NCI-H1694 treated with DMSO at 0.1 percent for 48 hours (cell line): Measurements from ENCODE around the gene MYD88.

Source experiments
- DNase-seq: peaks from one replicate; lab custom pipeline; 2025; lab: John Stamatoyannopoulos, UW

The MYD88 gene

GRCh38 chr3:38138349-38139190 is at the start of gene MYD88:
Gene MYD88 (plus strand): TSS chr3:38138661. CDS start chr3:38138701, 40 bp downstream.
- DNase-seq = no peak

GRCh38 chr3:38089163-38089562 is 49.3 kb upstream of the MYD88 start:
- DNase-seq = no peak

- DNase-seq = no peak
These were observed 48.0 kb upstream of the MYD88 start for GRCh38 chr3:38090453-38090852.

DNA sequence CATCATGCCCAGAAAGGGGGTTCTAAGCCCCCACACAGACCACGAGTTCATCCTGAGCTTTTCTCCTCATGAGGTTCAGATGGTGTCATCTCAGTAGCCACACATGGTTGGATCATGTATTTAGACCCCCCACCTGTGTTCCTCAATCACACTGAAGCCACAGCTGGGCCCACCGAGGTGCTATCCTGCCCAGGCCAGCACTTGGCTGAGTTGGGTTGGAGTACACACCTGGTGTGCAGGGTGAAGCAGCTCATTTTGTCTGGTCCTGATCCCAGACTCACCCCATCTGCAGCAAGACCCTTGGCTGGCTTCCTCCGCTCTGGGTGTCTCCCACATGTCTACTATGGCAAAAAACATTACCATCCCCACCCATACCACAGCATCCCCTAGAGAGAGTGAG is 43.5 kb upstream of the MYD88 start:
- DNase-seq = no peak

DNA sequence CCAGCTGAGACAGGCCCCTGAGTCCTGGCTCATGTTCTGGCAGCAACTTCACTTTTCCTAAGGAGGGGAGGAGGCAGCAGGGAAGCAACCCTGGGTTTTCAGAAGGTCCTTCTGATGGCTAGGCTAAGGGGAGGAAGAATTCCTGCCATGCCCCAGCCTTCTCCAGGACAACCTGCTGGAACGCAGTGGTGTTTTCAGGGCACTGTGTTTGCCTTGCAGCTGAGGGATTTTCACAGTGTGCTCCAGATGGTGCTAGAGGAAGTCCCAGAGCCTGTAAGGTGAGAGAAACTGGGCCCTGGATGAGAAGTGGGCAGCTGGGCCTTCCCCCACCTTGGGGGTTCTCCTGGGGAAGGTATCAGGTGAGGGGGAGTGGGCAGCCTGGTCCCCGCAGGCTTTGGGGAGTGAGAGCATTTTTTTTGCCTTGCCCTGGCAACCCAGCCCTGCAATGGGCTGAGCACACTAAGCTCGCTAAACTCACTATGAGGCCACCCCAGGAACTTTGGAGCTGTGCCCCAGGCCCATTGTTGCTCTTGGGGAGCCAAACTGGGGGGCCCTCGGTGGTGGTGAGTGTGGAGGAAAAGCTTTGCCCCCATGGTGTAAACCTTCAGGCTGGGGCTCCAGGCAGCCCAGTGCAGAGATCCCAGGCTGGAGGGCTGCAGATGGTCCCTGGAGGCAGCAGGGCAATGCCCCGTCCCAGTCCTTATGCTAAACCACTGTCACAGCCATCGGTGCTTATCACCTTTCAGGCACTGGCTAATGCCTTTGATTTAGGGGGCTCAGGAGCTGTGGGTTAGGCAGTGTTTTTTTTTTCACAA is 42.6 kb upstream of the MYD88 start:
- no peak for DNase-seq

GRCh38 chr3:38097446-38098375 is 40.8 kb upstream of the MYD88 start:
- no peak for DNase-seq

DNA sequence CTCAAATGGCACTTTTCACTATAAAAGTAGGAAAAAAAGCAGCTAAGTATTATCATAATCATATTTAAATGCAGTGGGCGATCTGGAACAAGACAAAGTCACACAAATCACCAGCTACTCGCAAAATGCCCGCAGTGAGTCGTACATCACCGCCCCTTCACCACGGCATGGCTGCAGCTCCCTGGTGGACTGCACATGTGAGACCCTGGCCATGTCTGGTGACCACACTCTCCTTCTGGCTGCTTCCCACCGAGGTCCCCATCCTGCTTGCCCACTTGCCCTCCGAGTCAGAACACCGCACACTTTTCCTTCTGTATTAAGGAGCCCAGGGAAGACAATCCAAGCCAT is 40.1 kb upstream of the MYD88 start:
- no peak for DNase-seq

GRCh38 chr3:38099518-38099917 is 38.9 kb upstream of the MYD88 start:
- no peak for DNase-seq

- no peak for DNase-seq
These were observed 38.0 kb upstream of the MYD88 start for GRCh38 chr3:38100498-38100897.

DNA sequence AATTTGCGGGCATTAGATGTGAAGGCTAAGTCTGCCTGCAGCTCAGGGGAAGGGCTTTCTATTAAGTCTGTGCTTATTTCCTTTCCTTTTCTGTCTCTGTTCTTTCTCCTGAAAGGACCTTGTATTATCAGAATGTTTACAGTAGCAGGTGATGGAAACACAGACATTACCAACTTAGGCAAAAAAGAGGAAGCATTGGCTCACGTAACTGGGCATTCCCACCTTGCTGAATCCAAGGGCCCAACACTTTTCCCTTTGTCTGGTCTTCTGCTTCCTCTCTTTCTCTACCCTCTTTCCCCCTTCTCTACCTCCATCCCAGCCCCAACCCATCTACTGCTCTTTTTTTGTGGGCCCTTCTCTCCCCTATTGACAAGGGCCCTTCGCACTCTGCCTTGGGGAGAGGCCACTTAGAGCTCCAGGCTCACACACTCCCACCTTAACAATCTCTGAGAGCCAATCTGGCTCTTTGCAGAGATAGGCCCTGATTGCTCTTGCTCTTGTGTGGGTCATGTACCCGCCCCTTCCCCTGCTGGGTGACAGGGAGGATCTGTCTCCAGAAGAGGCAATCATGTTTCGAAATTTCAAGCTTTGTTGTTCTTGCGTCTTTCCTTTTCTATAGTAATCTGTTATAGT is 36.5 kb upstream of the MYD88 start:
- DNase-seq = no peak

DNA sequence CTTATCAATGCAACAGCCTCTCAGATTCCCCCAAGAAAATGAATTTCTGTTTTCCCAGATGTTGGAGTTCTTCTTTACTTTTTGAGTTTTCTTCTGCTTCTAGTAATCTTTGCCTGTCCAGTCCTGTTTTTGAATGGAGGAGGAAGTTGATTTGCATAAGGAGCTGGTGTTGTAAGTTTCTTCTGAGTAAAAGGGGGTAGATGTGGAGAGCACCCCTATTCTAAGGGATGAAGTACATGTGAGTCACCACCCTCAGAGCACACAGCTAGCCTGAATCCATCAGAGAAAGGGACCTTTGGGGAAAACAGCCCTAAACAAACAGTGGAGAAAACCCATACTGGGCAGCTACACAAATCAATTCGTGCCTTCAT is 36.0 kb upstream of the MYD88 start:
- no peak for DNase-seq

DNA sequence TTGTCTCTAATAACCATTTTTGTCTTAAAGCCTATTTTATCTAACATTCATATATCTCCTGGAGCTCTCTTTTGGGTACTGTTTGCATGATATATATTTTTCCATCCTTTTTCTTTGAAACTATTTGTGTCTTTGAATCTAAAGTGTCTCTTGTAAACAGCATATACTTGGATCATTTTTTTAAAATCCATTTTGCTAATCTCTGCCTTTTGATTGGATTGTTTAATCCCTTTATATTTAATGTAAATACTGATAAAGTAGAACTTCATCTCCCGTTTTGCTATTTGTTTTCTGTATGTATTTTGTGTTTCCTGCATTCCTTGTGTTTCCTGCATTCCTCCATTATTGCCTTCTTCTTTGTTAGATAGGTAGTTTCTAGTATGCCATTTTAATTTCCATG is 32.9 kb upstream of the MYD88 start:
- no peak for DNase-seq

DNA sequence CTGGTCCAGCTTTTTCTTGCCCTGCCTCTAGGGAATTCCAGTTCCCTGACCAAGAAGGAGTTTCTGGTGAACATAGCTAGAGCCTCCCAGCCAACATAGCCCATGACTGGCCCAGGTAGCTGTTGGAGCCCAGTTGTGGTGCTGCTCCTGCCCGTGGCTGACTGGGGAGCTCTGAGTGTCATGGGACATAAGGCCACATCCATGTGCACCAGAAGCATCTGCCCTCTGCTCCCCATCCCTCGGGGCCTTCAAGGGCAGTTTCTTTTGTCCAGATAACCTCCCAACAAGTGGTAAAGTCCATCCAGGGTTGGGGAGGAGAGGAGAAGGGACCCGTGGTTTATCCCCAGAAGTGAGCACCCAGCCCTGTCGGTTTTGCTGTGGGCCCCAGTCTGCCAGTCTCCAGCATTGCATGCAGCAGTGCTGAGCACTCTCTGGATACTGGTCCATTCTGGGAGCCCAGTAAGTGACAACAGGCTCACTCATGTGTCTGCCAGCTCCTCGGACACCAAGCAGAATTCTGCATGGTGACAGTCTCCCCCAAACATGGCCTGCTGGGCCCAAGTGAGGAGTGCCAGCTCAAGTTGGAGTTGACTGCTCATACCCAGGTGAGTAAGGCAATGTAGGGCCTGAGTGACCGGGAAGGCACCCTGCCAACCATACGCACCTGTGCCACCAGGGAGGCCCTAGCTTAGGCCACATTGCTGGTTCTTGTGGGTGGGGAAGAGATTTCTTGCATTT is 30.4 kb upstream of the MYD88 start:
- DNase-seq = no peak

- no peak for DNase-seq
These were observed 29.5 kb upstream of the MYD88 start for GRCh38 chr3:38108649-38109579.

GRCh38 chr3:38109580-38110313 is 28.7 kb upstream of the MYD88 start:
- no peak for DNase-seq

GRCh38 chr3:38110314-38111050 is 28.0 kb upstream of the MYD88 start:
- no peak for DNase-seq

DNA sequence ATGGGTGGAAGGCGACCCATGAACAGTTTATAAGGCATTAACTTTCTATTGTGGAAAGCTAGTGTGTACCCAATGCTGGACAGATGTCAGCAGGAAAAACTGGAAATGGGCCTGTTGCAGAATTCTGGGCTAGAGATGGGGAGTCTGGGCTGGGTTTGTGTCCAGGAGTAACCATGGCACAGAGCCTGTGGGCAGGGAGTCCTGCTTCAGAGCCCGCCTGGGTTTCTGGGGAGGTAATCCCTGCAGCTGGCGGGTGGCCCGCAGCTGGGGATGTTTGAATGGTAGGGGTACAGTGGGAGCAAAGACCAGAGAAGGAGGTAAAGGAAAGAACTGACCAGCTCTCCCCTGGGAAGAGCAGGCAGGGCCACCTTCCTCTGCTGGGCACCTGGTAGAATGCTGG is 27.3 kb upstream of the MYD88 start:
- DNase-seq = no peak

- DNase-seq = no peak
These were observed 26.6 kb upstream of the MYD88 start for GRCh38 chr3:38111696-38112377.
